NCI-H128 (cell line): ENCODE measurements around the gene BRD2.

ENCODE experiments used
- DNase-seq: peaks from one replicate; lab custom pipeline; 2025; ENCODE audit not compliant: unreplicated experiment; lab: John Stamatoyannopoulos, UW

The BRD2 gene

DNA sequence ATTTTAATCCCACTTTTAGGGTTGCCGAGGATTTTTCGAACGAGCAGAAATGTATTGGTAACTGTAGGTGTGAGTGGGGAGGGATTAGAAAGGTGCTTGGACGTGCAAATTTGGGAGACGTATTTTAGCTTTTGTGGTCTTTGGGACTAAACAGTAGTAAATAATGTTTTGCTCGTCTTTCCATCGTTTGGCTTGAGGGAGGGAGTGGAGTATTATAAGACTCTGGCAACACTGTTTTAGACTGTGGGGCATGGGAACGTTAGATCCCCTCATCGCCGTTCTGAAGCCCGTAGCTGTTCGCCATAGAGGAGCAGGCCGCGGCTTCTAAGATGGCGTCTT, 2.8 kb downstream of the BRD2 start:
- no peak for DNase-seq

DNA sequence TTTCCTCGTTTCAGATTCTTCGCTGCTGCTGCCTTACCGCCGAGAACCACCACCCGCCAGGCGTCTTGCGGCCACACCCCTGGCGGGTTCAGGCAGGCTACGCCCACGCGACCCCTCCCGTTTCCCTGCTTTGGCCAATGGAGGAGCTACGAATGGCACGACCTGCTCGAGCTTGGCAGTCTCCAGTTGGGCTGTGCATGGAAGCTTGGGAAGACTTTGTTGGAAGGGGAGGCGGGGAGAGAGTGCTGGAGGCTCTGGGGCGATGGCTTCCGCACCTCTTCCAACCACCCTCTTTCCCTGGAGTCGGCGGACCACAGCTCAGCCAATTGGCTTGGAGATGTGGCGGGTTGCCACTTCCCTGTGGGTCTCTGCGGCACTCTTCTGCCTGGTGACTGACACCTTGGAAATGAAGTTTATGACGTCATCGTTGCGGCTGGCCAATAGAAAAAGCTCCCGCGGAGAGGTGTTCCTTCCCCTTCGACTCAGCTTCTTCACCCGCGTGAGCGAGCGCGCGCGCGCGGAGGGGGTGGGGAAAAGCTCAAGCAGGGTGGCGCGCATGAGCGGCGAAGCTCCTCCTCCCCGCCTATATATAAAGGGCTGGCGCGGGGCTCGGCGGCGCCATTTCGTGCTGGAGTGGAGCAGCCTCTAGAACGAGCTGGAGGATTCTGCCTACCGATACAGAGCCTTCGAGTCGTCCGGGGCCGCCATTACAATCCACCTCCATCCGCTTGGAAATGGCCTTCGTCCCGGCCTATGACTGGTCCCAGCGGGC, 3.4 kb downstream of the BRD2 start:
- DNase-seq: peak; percentile 98

GRCh38 chr6:32972353-32973143, 4.2 kb downstream of the BRD2 start:
- DNase-seq: peak; percentile 71

- DNase-seq: peak; percentile 22
Measured at GRCh38 chr6:32973144-32974015, 5.0 kb downstream of the BRD2 start.

GRCh38 chr6:32974016-32974333, 5.6 kb downstream of the BRD2 start:
- no peak for DNase-seq

- no peak for DNase-seq
Measured at GRCh38 chr6:32974541-32975308, 6.3 kb downstream of the BRD2 start.

- DNase-seq: no peak
Measured at GRCh38 chr6:32975886-32976285, 7.5 kb downstream of the BRD2 start.

DNA sequence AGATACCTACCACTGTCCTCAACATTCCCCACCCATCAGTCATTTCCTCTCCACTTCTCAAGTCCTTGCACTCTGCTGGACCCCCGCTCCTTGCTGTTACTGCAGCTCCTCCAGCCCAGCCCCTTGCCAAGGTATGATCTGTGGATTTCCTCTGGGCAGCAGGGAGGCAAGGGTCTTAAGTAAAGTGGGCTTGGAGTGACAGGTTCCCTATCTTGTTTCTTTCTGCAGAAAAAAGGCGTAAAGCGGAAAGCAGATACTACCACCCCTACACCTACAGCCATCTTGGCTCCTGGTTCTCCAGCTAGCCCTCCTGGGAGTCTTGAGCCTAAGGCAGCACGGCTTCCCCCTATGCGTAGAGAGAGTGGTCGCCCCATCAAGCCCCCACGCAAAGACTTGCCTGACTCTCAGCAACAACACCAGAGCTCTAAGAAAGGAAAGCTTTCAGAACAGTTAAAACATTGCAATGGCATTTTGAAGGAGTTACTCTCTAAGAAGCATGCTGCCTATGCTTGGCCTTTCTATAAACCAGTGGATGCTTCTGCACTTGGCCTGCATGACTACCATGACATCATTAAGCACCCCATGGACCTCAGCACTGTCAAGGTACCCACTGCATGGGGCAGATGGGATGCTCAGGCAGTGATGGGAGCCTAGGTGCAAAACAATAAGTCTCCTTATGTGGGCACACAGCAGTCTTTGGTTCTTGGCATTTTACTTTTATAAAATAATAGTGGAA, 8.1 kb downstream of the BRD2 start:
- DNase-seq: no peak

DNA sequence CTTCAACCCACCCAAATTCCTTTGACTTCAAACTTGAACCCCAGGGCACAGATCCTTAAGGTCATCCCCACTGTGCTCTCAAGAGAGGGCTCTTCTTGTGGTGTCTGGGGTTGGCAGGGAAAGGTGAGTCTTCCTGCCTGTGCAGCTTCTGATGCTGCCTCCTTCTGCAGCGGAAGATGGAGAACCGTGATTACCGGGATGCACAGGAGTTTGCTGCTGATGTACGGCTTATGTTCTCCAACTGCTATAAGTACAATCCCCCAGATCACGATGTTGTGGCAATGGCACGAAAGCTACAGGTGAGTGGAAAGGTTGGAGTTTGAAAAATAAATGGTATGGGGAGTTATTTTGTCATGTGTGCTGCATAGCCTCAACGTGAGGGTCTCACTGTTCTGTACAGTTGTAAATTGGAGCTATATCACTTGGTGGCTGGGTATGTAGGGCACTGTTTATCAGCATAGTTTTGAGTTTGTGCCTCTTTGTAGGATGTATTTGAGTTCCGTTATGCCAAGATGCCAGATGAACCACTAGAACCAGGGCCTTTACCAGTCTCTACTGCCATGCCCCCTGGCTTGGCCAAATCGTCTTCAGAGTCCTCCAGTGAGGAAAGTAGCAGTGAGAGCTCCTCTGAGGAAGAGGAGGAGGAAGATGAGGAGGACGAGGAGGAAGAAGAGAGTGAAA, 9.0 kb downstream of the BRD2 start:
- no peak for DNase-seq

DNA sequence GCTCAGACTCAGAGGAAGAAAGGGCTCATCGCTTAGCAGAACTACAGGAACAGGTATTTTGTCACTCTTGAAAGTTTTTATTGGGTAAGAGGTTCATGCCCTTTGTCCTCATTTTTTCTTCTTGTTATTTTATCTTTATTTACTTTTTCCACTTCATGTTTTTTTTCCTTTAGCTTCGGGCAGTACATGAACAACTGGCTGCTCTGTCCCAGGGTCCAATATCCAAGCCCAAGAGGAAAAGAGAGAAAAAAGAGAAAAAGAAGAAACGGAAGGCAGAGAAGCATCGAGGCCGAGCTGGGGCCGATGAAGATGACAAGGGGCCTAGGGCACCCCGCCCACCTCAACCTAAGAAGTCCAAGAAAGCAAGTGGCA, 9.5 kb downstream of the BRD2 start:
- no peak for DNase-seq

DNA sequence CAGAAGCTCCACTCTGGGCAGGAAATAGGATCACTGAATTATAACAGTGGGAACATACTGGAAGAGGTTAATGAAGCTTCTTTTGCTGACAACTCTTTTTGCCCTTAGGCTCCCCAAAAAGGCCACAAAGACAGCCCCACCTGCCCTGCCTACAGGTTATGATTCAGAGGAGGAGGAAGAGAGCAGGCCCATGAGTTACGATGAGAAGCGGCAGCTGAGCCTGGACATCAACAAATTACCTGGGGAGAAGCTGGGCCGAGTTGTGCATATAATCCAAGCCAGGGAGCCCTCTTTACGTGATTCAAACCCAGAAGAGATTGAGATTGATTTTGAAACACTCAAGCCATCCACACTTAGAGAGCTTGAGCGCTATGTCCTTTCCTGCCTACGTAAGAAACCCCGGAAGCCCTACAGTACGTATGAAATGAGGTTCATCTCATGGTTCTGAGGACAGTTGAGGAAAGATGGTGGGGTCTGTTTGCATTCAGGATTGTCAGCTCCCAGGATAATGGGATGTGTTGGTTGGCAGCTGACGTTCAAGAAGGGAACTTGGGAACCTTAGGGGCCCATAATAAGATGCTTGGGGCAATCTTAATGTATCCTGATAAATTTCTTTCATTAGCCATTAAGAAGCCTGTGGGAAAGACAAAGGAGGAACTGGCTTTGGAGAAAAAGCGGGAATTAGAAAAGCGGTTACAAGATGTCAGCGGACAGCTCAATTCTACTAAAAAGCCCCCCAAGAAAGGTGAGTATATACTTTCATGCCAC, 11.5 kb downstream of the BRD2 start:
- no peak for DNase-seq

GRCh38 chr6:32980488-32981038, 12.2 kb downstream of the BRD2 start:
- no peak for DNase-seq

- DNase-seq: peak; percentile 24
Measured at GRCh38 chr6:32982084-32982701, 13.8 kb downstream of the BRD2 start.

DNA sequence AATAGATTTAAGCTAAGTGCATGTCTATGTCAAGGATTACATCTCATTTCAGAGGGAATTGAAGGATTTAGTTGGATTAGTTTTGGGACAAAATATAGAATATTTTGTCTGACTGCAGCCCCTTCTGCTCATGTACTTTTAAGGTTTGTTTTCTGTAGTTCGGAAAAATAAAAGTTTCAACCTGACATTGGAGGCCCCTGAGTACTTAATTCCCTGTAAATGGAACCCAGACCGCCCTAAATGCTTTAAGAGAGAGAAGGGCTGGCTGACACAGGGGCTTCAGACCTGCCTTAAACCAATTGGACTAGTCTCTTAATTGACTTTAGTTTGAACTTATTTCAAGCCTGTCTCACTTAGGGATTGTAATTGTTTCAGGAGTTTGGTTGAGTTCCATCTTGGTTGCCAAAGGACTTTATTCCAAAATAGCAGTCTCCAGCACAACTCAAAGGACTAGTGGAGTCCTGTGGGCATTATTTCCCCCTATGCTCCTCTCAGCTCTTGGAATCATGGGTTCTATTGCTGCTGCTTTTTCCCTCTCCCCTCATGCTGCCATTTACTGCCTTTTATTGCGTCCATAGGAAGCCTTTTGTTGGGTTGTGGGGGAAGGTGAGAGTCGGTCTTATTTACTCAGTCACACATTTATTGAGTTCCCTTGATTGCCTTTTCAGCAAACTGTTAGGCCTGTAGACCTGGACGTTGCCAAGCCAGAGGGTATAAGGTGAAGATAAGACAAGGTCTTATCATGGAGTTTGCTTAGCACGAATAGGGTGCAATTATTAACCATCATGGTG, 14.5 kb downstream of the BRD2 start:
- no peak for DNase-seq

GRCh38 chr6:32983493-32983848, 15.1 kb downstream of the BRD2 start:
- DNase-seq: no peak

- no peak for DNase-seq
Measured at GRCh38 chr6:32983964-32984621, 15.7 kb downstream of the BRD2 start.
